HepG2 (cell line): ENCODE measurements around the gene GPR17. TPM values are rescaled to one million over a fixed set of nuclear protein-coding genes. Genes with fewer than 3 reads are reported as not detected.

Experiments used
- AHR ChIP-seq: IDR thresholded peaks from 2 replicates; pipeline ENCODE4 v1.6.1; 2018; ENCODE audit warnings: missing genetic modification reagents, missing compliant biosample characterization
- ARID2 ChIP-seq: sonication (generic); formaldehyde crosslinking; IDR thresholded peaks from 2 replicates; pipeline ENCODE4 v1.8.1; 2022; ENCODE audit warnings: mild to moderate bottlenecking, missing genetic modification reagents, borderline replicate concordance
- ATM ChIP-seq: fragments of 450-650 bp; IDR thresholded peaks from 2 replicates; pipeline ENCODE4 v1.7.1; 2017; ENCODE audit warnings: mild to moderate bottlenecking, borderline replicate concordance
- CENPX ChIP-seq: sonication (generic); formaldehyde crosslinking; IDR thresholded peaks from 2 replicates; pipeline ENCODE4 v1.9.0; 2021; ENCODE audit warnings: mild to moderate bottlenecking, missing genetic modification reagents, moderate library complexity
- ESRRA ChIP-seq: sonication (generic); formaldehyde crosslinking; IDR thresholded peaks from 2 replicates; pipeline ENCODE4 v1.5.1; 2020; ENCODE audit warnings: mild to moderate bottlenecking, low read depth, missing genetic modification reagents
- EZH2 ChIP-seq: conservative IDR thresholded peaks from 2 replicates; pipeline ENCODE4 v1.6.1; 2012; ENCODE audit warnings: mild to moderate bottlenecking, low read depth, low read length, moderate library complexity
- PCBP1 ChIP-seq: fragments of 200-400 bp; formaldehyde crosslinking; IDR thresholded peaks from 2 replicates; pipeline ENCODE4 v1.6.1; 2017; ENCODE audit warnings: mild to moderate bottlenecking, low read depth, low read length, borderline replicate concordance
- PHF20 ChIP-seq: sonication (generic); formaldehyde crosslinking; IDR thresholded peaks from 2 replicates; pipeline ENCODE4 v1.5.0; 2020; ENCODE audit warnings: mild to moderate bottlenecking, missing genetic modification reagents
- POLR2A ChIP-seq, 2 experiments: IDR thresholded peaks; 2 replicates each; pipeline ENCODE4 v1.6.1; 2011; ENCODE audit warnings: low read depth in 2 of 2, low read length in 2 of 2, mild to moderate bottlenecking in 1 of 2, moderate library complexity in 1 of 2; ENCODE audit not compliant: insufficient read depth in 1 of 2
- POLR2AphosphoS2 ChIP-seq: IDR thresholded peaks from 2 replicates; pipeline ENCODE4 v1.6.1; 2011; ENCODE audit warnings: low read depth, low read length, improper control_type of control experiment
- SAFB2 ChIP-seq: sonication (generic); formaldehyde crosslinking; IDR thresholded peaks from 2 replicates; pipeline ENCODE4 v1.5.1; 2020; ENCODE audit warnings: missing genetic modification reagents, low read depth, mild to moderate bottlenecking, borderline replicate concordance
- SKI ChIP-seq: fragments of 450-650 bp; IDR thresholded peaks from one replicate; pipeline ENCODE4 v1.6.1; 2018; ENCODE audit warnings: mild to moderate bottlenecking; ENCODE audit not compliant: partially characterized antibody
- SOX5 ChIP-seq: IDR thresholded peaks from 2 replicates; pipeline ENCODE4 v1.6.1; 2016; ENCODE audit warnings: borderline replicate concordance
- SRF ChIP-seq: IDR thresholded peaks from 2 replicates; pipeline ENCODE4 v1.6.1; 2011; ENCODE audit warnings: mild to moderate bottlenecking, low read depth, low read length, moderate library complexity
- SUZ12 ChIP-seq: fragments of 150-350 bp; IDR thresholded peaks from 2 replicates; pipeline ENCODE4 v1.6.1; 2014; ENCODE audit warnings: low read depth, low read length
- TSC22D2 ChIP-seq: sonication (generic); formaldehyde crosslinking; IDR thresholded peaks from 2 replicates; pipeline ENCODE4 v1.5.1; 2020; ENCODE audit warnings: missing genetic modification reagents, mild to moderate bottlenecking, borderline replicate concordance
- USF2 ChIP-seq, 2 experiments: sonication (generic) in 1 of 2; formaldehyde crosslinking in 1 of 2; IDR thresholded peaks; 2 replicates each; pipeline versions ENCODE4 v1.5.1 to v1.6.1; 2011 to 2020; ENCODE audit warnings: borderline replicate concordance in 1 of 2, low read depth in 1 of 2, low read length in 1 of 2, mild to moderate bottlenecking in 1 of 2, missing genetic modification reagents in 1 of 2, moderate library complexity in 1 of 2
- ZBTB44 ChIP-seq: sonication (generic); formaldehyde crosslinking; IDR thresholded peaks from 2 replicates; pipeline ENCODE4 v1.4.0; 2020; ENCODE audit warnings: missing genetic modification reagents
- ZNF33B ChIP-seq: sonication (generic); formaldehyde crosslinking; IDR thresholded peaks from 2 replicates; pipeline ENCODE4 v1.5.1; 2020; ENCODE audit warnings: mild to moderate bottlenecking, missing genetic modification reagents
- ZNF788 ChIP-seq: sonication (generic); formaldehyde crosslinking; IDR thresholded peaks from 2 replicates; pipeline ENCODE4 v1.5.0; 2020; ENCODE audit warnings: mild to moderate bottlenecking, missing genetic modification reagents, borderline replicate concordance
- polyA plus RNA-seq, 8 experiments: library from polyadenylated mRNA; depleted of rRNA in 3 of 8; stranded (reverse) in 7 of 8; unstranded in 1 of 8; fragments of >200 nt; fragmentation: Illumina TruSeq in 4 of 8; extraction: Trizol in 4 of 8; gene quantifications; 2 replicates each; pipeline versions ENCODE4 v1.2.1 to v1.2.3, GENCODE V29; 2011 to 2016; ENCODE audit warnings: low read depth in 4 of 8, missing spikeins in 1 of 8, mixed read lengths in 1 of 8; ENCODE audit not compliant: insufficient read depth in 1 of 8
- total RNA-seq, 5 experiments: library from RNA; depleted of rRNA; stranded (reverse); fragments of >200 nt; fragmentation: Illumina TruSeq; extraction: Trizol; gene quantifications; 2 replicates each; pipeline ENCODE4 v1.2.3, GENCODE V29; 2016; ENCODE audit warnings: low read depth in 1 of 5
- TF ChIP-seq, protein P1 (sequence below): IDR thresholded peaks from 2 replicates; pipeline ENCODE4 v1.6.1; 2012; ENCODE audit warnings: low read depth, low read length, improper control_type of control experiment
- TF ChIP-seq, protein P2 (sequence below): sonication (generic); formaldehyde crosslinking; IDR thresholded peaks from 2 replicates; pipeline ENCODE4 v1.5.0; 2020; ENCODE audit warnings: missing genetic modification reagents
- TF ChIP-seq, protein P3 (sequence below): sonication (generic); formaldehyde crosslinking; IDR thresholded peaks from 2 replicates; pipeline ENCODE4 v1.4.0; 2020; ENCODE audit warnings: missing genetic modification reagents

Gene GPR17
- total and polyA plus RNA-seq, 2 of the 13 experiments (the other 11 are each of a cell fraction or from before 2014, with no cell fraction given): not detected

DNA sequence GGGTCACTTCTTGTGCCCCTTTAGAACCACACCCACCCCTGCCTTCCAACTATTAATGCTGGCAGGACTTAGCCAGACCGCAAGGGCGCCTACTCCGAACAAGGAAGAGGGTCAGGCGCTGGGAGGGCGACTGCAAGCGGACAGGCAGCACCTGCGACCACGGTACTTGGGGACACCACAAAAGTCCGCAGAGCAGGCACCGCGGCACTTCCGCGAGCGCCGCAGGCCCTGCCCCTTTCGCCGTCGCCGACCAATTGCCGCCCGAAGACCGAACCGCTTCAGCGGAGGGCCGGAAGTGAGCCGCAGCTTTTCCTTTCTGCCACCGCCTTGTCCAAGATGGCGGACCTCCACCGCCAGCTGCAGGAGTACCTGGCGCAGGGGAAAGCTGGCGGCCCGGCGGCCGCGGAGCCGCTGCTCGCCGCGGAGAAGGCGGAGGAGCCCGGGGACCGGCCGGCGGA is 55.3 kb downstream of the GPR17 start, which contains the start of gene SFT2D3 (continued):
- TF ChIP-seq, protein P1, sequence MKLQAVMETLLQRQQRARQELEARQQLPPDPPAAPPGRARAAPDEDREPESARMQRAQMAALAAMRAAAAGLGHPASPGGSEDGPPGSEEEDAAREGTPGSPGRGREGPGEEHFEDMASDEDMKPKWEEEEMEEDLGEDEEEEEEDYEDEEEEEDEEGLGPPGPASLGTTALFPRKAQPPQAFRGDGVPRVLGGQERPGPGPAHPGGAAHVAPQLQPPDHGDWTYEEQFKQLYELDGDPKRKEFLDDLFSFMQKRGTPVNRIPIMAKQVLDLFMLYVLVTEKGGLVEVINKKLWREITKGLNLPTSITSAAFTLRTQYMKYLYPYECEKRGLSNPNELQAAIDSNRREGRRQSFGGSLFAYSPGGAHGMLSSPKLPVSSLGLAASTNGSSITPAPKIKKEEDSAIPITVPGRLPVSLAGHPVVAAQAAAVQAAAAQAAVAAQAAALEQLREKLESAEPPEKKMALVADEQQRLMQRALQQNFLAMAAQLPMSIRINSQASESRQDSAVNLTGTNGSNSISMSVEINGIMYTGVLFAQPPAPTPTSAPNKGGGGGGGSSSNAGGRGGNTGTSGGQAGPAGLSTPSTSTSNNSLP: no peak
- TF ChIP-seq TSC22D2 (CRISPR knock-in tag) (peak; percentile 85), POLR2A (IDR thresholded peaks at IDR 0.05; ENCODE audit: insufficient read depth in 1 of 2, low read depth in 2 of 2, low read length in 2 of 2) (peak in 1 of 2 experiments; percentile 98; a peak in 2 of 4 replicates), SRF (no peak), SOX5 (peak; percentile 48; the same call in 1 of the 2 replicates), ESRRA (no peak; the same call in 1 of the 2 replicates), SAFB2 (CRISPR knock-in tag) (0 out of 2 replicates have a peak, but pooled peaks have one; percentile 2), USF2 (IDR thresholded peaks at IDR 0.05; ENCODE audit: low read depth, low read length) (no peak), USF2 (CRISPR knock-in tag; IDR thresholded peaks at IDR 0.05; ENCODE audit: borderline replicate concordance) (no peak; the same call in 1 of the 2 replicates), ZNF33B (CRISPR knock-in tag) (0 out of 2 replicates have a peak, but pooled peaks have one; percentile 27), PCBP1 (peak; percentile 69; the same call in 1 of the 2 replicates), PHF20 (CRISPR knock-in tag) (peak; percentile 88), SKI (no peak), ARID2 (no peak), AHR (CRISPR knock-in tag) (peak; percentile 67), SUZ12 (no peak), ZNF788 (CRISPR knock-in tag) (peak; percentile 85; the same call in 1 of the 2 replicates), ZBTB44 (no peak), POLR2AphosphoS2 (no peak; the same call in 1 of the 2 replicates), EZH2 (no peak), ATM (no peak), CENPX (CRISPR knock-in tag) (no peak)
- TF ChIP-seq, protein P2, sequence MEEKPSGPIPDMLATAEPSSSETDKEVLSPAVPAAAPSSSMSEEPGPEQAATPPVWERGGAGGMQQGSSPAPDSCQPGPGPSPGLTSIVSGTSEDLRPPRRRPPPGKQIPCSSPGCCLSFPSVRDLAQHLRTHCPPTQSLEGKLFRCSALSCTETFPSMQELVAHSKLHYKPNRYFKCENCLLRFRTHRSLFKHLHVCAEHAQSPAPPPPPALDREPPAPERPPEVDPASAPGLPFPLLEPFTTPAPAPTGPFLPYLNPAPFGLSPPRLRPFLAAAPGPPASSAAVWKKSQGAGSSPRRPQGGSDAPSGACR (CRISPR knock-in tag): no peak; the same call in 1 of the 2 replicates
- TF ChIP-seq, protein P3, sequence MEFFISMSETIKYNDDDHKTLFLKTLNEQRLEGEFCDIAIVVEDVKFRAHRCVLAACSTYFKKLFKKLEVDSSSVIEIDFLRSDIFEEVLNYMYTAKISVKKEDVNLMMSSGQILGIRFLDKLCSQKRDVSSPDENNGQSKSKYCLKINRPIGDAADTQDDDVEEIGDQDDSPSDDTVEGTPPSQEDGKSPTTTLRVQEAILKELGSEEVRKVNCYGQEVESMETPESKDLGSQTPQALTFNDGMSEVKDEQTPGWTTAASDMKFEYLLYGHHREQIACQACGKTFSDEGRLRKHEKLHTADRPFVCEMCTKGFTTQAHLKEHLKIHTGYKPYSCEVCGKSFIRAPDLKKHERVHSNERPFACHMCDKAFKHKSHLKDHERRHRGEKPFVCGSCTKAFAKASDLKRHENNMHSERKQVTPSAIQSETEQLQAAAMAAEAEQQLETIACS (CRISPR knock-in tag): no peak; the same call in none of the 2 replicates
